HG03558 (cell line): ENCODE results near the gene POU2AF1.

ENCODE experiments used
- ATAC-seq: cut with Tn5 transposase; IDR thresholded peaks from one replicate; pipeline ENCODE4 v1.9.1; 2021; ENCODE audit warnings: moderate number of reproducible peaks; ENCODE audit not compliant: unreplicated experiment; ENCODE audit errors: extremely low read depth

The POU2AF1 gene

GRCh38 chr11:111363985-111364384, 15.1 kb downstream of the POU2AF1 start:
- no peak for ATAC-seq

GRCh38 chr11:111362887-111363411, 16.1 kb downstream of the POU2AF1 start:
- no peak for ATAC-seq

- ATAC-seq: no peak
Observed at GRCh38 chr11:111361874-111362273, 17.2 kb downstream of the POU2AF1 start.

GRCh38 chr11:111361052-111361801, 17.8 kb downstream of the POU2AF1 start:
- no peak for ATAC-seq

- ATAC-seq: no peak
Observed at GRCh38 chr11:111360150-111361043, 18.7 kb downstream of the POU2AF1 start.

GRCh38 chr11:111359223-111360149, 19.6 kb downstream of the POU2AF1 start:
- no peak for ATAC-seq

- no peak for ATAC-seq
Observed at GRCh38 chr11:111358038-111359001, 20.8 kb downstream of the POU2AF1 start.

GRCh38 chr11:111357150-111358037, 21.7 kb downstream of the POU2AF1 start:
- no peak for ATAC-seq

GRCh38 chr11:111356660-111357048, 22.4 kb downstream of the POU2AF1 start:
- no peak for ATAC-seq

- no peak for ATAC-seq
Observed at GRCh38 chr11:111355956-111356659, 23.0 kb downstream of the POU2AF1 start.

- ATAC-seq: no peak
Observed at GRCh38 chr11:111355101-111355500, 24.0 kb downstream of the POU2AF1 start.

GRCh38 chr11:111354601-111354891, 24.5 kb downstream of the POU2AF1 start:
- no peak for ATAC-seq

- no peak for ATAC-seq
Observed at GRCh38 chr11:111353776-111354600, 25.1 kb downstream of the POU2AF1 start.

GRCh38 chr11:111352935-111353710, 26.0 kb downstream of the POU2AF1 start:
- ATAC-seq: no peak

- ATAC-seq: no peak
Observed at GRCh38 chr11:111352231-111352746, 26.8 kb downstream of the POU2AF1 start.
